A673 (cell line): ENCODE measurements around the gene BANP. TPM values are rescaled to one million over a fixed set of nuclear protein-coding genes. Genes with fewer than 3 reads are reported as not detected.

Experiments
- BruUV-seq: library from RNA; stranded (reverse); fragments of 400-500 nt; replicated peaks from 2 replicates; lab custom pipeline; 2021; lab: Mats Ljungman, UMichigan
- CTCF ChIA-PET: fragments of 300-600 bp; sonication (Branson Sonifier 250); formaldehyde crosslinking; loops from one replicate; lab custom pipeline; 2022; ENCODE audit warnings: antibody characterized with exemption; lab: Charles Lee
- POLR2A ChIA-PET: fragments of 300-600 bp; sonication (Branson Sonifier 250); formaldehyde crosslinking; loops from one replicate; lab custom pipeline; 2022; ENCODE audit warnings: antibody characterized with exemption; ENCODE audit not compliant: low non-redundant PET; lab: Charles Lee
- DNase-seq: peaks from one replicate; pipeline ENCODE4 v3.0.0-alpha.2; 2015; ENCODE audit warnings: low spot score
- H3K27ac ChIP-seq: fragments of 200-600 bp; sonication (generic); 2 replicates; pipeline ENCODE4 v1.5.1; 2016; ENCODE audit warnings: mixed run types, low read depth, mild to moderate bottlenecking, mixed read lengths, antibody characterized with exemption, low read length; ENCODE audit not compliant: poor library complexity, severe bottlenecking
- H3K27me3 ChIP-seq: fragments of 200-600 bp; sonication (generic); replicated peaks from 2 replicates; pipeline ENCODE4 v1.6.1; 2017; ENCODE audit warnings: mixed run types, low read depth, mild to moderate bottlenecking, mixed read lengths, antibody characterized with exemption, low read length; ENCODE audit not compliant: insufficient read depth, poor library complexity
- H3K36me3 ChIP-seq: fragments of 200-600 bp; sonication (generic); 2 replicates; pipeline ENCODE4 v1.6.1; 2016; ENCODE audit warnings: mixed run types, mild to moderate bottlenecking, mixed read lengths, antibody characterized with exemption, low read length; ENCODE audit not compliant: insufficient read depth, poor library complexity, severe bottlenecking
- H3K4me1 ChIP-seq: fragments of 200-600 bp; sonication (generic); 2 replicates; pipeline ENCODE4 v1.6.1; 2017; ENCODE audit warnings: mixed run types, mild to moderate bottlenecking, mixed read lengths, antibody characterized with exemption, low read length; ENCODE audit not compliant: insufficient read depth, poor library complexity, severe bottlenecking
- H3K4me3 ChIP-seq: fragments of 200-600 bp; sonication (generic); 2 replicates; pipeline ENCODE4 v1.5.1; 2016; ENCODE audit warnings: low read depth, mixed run types, mild to moderate bottlenecking, mixed read lengths, low read length; ENCODE audit not compliant: poor library complexity, severe bottlenecking
- H3K9me3 ChIP-seq: fragments of 200-600 bp; sonication (generic); 2 replicates; pipeline ENCODE4 v1.6.1; 2016; ENCODE audit warnings: mixed run types, low read depth, mild to moderate bottlenecking, mixed read lengths, antibody characterized with exemption, low read length; ENCODE audit not compliant: poor library complexity, severe bottlenecking
- CTCF ChIP-seq: fragments of 300-800, 200-600 bp; sonication (generic); conservative IDR thresholded peaks from 2 replicates; pipeline ENCODE4 v1.5.1; 2017; ENCODE audit warnings: low read depth, mild to moderate bottlenecking, antibody characterized with exemption, low read length, moderate library complexity, mixed read lengths
- EZH2 ChIP-seq: fragments of 200-600 bp; sonication (generic); IDR thresholded peaks from 2 replicates; pipeline ENCODE4 v1.6.1; 2017; ENCODE audit warnings: borderline replicate concordance, low read depth, mild to moderate bottlenecking, mixed read lengths, antibody characterized with exemption, low read length; ENCODE audit not compliant: poor library complexity, severe bottlenecking
- intact Hi-C: fragments of 100-400 bp; cut with micrococcal nuclease; formaldehyde crosslinking; loops from one replicate; pipeline ENCODE4 v1.10.0; 2022; ENCODE audit not compliant: unreplicated experiment
- total RNA-seq: library from RNA; stranded (reverse); gene quantifications from 2 replicates; pipeline ENCODE4 v1.2.3, GENCODE V29; 2021

Gene BANP
- total RNA-seq, 1 experiment from 2014 or later: 44.3 TPM

DNA sequence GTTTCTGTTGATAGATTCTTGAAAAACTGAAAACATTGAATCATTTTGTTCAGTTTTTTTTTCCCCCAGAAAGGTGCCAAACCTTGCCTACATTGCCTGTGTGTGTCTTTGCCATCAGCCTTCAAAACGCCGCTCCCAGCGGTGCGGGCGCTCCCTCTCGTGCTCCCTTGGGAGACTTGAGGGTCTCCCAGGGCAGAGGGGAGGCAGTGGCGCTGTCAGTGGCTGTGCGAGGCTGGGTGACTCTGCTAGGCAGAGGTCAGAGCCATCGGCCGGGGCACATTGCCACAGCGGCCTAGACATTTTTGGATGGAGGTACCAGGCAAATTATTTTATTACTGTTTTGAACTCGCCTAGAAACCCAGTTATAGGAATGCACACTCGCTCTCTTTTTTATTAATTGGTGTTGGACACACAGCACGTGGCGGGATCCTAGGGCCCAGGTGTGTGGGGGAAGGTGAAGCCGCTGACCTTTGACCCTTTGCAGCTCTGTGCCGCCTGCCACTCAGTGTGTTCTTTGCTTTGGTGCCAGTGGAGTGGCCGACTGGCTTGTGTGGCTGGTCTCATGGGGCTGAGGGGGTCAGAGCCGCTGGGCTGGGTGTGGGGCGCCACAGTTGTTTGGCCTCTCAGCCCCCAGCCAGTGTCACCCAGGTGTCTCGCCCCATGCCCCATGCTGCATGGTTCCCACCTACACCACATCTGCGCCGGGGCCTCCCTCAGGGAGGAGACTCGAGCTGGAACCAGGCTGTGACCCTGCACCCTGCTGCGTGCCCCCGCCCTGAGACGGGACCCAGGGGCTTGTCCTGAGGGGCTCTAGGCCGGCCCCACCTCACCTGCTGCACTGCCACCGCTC is 115.7 kb downstream of the BANP start:
- no TSS peak for BruUV-seq

DNA sequence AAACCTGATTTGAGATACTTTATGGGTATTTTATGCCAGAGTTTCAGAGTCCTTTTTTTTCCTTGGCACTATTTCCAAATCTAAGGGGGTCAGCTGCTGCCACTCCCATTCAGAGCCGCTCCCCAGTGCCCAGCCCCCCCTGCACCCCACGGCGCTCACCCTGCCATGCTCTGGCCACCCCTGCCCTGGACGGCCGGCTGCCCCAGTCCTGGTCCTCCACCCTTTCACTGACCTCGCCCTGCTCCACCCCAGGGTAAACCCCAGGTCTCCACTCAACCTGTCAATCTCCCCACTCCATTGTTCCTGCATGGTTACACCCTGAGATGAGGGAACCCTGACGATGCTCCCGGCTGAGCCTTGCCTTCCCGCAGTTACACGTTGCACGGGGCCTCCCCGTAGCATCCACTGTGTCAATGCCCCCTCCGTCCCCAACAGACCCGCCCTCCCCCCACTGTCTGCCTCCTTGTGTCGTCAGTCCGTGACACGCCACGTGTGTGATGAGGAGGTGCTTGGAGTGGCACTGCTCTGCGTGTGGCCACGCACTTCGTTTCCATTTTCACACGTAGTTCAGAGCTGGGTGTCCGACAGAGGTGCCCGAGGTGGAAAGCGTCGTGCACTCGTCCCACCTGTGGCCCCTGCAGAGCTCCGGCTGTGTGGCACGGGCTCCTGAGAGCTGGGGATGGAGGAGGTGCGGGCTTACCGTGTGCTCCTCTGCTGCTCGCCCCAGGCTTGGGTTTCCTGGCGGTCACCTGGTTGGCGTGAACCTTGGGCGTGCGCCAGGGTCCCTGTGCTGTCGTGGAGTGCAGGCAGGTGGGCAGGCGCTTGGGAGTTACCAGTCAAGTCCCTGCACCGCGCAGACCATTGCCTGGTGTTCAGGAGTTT is 116.5 kb downstream of the BANP start:
- ChIA-PET CTCF (no interaction called here), POLR2A (no interaction called here)
- TF ChIP-seq EZH2 (no peak), CTCF (no peak)
- DNase-seq: no peak
- no peak overlapping the region for H3K4me3 ChIP-seq
- no peaks in the 10 kb centered on the region for H3K4me1 ChIP-seq
- no TSS peak for BruUV-seq
- no peaks in the 10 kb centered on the region for H3K9me3 ChIP-seq
- intact Hi-C loops: no loop called here
- no peaks in the 10 kb centered on the region for H3K27me3 ChIP-seq
- no peaks in the 10 kb centered on the region for H3K36me3 ChIP-seq
- H3K27ac ChIP-seq: no peak overlapping the region

More for the DNA sequence above, 115.7 kb downstream of the BANP start:
- H3K4me3 ChIP-seq: no peak overlapping the region
- ChIA-PET CTCF (no interaction called here), POLR2A (no interaction called here)
- DNase-seq: no peak
- H3K9me3 ChIP-seq: no peaks in the 10 kb centered on the region
- no peak for TF ChIP-seq CTCF
- no peak for TF ChIP-seq EZH2
- H3K27ac ChIP-seq: no peak overlapping the region
- no peaks in the 10 kb centered on the region for H3K4me1 ChIP-seq
- no peaks in the 10 kb centered on the region for H3K36me3 ChIP-seq
- intact Hi-C loops: no loop called here
- no peaks in the 10 kb centered on the region for H3K27me3 ChIP-seq

DNA sequence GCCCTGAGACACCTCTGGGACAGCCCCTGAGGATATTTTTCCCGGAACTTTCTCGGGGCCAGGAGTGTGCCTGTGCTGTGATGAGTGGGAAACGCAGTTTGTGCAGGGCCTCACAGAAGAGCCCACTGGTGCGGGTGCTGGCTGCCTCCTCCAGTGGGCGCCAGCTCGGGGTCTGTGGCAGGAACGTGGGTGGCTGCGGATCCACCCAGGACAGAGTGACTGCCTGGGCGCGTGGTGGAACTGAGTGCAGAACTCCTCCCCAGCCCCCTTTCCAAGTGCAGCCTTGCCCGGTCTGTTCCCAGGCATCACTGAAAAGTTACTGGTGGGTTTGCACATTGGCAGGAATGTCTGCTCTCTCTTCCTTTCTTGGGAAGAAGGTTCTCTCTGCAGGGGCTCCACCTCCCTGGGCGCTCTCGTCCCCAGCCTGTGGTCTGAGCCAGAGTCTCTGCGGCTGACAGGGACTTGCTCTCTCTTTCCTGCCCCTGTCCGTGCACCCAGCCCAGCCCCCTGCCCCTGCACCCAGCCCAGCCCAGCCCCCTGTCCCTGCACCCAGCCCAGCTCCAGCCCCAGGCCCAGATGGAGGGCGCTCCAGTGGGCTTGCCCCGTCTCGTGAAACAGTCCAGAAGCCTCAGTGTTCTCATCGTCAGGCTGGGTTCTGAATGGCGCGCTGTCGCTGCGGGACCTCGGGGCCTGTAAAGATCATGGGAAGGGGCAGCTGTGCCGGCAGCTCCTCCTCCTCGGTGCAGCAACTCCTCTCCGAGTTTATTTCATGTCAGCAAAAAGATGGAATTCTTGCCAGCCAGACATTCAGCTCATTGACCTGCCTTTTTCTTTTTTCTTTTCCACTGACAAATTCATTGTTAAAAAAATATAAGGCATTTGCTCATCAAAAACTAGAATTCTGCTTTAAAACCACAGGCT is 117.5 kb downstream of the BANP start:
- no peak for DNase-seq
- Histone ChIP-seq H3K27me3 (no peaks in the 10 kb centered on the region), H3K27ac (no peak overlapping the region), H3K36me3 (no peaks in the 10 kb centered on the region), H3K9me3 (no peaks in the 10 kb centered on the region), H3K4me1 (no peaks in the 10 kb centered on the region), H3K4me3 (no peak overlapping the region)
- TF ChIP-seq EZH2 (no peak), CTCF (0 out of 2 replicates have a peak, but pooled peaks have one; percentile 11)
- intact Hi-C loops: no loop called here
- no TSS peak for BruUV-seq
- ChIA-PET POLR2A (no interaction called here), CTCF (no interaction called here)
